ENCODE results near the gene GPR35. TPM values are rescaled to one million over a fixed set of nuclear protein-coding genes. Genes with fewer than 3 reads are reported as not detected.
"Not testable (repeated sequence)": the region's sequence is repeated elsewhere in the genome, so short reads cannot be mapped to it uniquely, and the experiment has no call there.

The GPR35 gene
- total RNA-seq, 1 experiment from 2014 or later = 1.3 TPM

DNA sequence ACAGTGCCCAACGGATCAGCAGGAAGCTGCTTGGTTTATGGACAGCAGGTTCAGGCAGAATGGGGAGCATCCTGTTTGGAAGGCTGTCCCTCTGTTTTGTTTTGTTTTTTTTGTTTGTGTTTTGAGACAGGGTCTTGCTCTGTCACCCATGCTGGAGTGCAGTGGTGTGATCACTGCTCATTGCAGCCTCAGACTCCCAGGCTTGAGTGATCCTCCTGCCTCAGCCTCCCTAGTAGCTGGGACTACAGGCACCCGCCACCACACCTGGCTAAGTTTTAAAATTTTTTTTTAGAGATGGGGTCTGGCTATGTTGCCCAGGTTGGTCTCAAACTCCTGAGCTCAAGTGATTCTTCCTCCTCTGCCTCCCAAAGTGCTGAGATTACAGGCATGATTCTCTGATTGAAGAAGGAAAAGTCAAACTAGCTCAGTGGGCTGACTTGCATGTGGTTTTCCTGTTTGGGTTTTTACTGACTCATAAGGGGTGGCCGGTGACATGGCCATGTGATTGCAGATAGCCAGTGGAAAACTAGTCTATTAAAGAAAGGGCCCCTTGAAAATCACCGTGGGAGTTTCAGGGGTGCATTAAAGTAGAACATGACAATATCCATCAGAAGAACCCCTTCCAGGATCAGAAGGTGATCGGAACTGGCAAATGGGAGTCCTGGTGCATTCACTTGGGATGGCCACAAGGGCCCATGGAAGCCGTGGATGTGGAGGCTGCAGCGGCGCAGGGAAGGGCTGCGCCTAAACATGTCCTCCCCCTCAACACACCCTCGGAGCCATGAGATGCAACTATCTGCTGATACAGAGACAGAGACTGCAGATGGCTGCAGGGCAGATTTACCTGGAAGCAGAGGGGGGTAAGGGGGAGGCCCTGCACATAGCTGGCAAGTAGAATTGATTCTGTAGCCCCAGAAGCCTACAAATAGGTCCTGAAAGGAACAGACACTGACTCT lies 30.9 kb downstream of the GPR35 start:
- Histone ChIP-seq H3K9me3 (ENCODE audit: control insufficient read depth, insufficient read depth, low read depth, low read length) (no peaks in the 10 kb centered on the region), H3K27me3 (ENCODE audit: control insufficient read depth, insufficient read depth, low read length) (peaks cover 24% of the 10 kb centered on the region), H3K4me3 (ENCODE audit: low read depth in 2 of 2, low read length in 2 of 2) (no peak overlapping the region), H3K4me1 (ENCODE audit: control insufficient read depth, insufficient read depth, low read length) (no peaks in the 10 kb centered on the region), H3K36me3 (ENCODE audit: control insufficient read depth, insufficient read depth, low read length) (no peaks in the 10 kb centered on the region), H3K27ac (ENCODE audit: low read length) (no peak overlapping the region)
- no TSS peak for BruUV-seq (replicated peaks)
- in situ Hi-C loops (cut with HindIII; ENCODE audit: low pct_unique_long_range_greater_than_20kb, low sequenced_read_pairs) = no loop called here
- intact Hi-C loops (cut with micrococcal nuclease; ENCODE audit: unreplicated experiment) = no loop called here
- ATAC-seq (no peak), DNase-seq (ENCODE audit: low read depth, low spot score) (no peak)
- ChIA-PET CTCF (no interaction called here), POLR2A (no interaction called here)
- TF ChIP-seq, protein P1, sequence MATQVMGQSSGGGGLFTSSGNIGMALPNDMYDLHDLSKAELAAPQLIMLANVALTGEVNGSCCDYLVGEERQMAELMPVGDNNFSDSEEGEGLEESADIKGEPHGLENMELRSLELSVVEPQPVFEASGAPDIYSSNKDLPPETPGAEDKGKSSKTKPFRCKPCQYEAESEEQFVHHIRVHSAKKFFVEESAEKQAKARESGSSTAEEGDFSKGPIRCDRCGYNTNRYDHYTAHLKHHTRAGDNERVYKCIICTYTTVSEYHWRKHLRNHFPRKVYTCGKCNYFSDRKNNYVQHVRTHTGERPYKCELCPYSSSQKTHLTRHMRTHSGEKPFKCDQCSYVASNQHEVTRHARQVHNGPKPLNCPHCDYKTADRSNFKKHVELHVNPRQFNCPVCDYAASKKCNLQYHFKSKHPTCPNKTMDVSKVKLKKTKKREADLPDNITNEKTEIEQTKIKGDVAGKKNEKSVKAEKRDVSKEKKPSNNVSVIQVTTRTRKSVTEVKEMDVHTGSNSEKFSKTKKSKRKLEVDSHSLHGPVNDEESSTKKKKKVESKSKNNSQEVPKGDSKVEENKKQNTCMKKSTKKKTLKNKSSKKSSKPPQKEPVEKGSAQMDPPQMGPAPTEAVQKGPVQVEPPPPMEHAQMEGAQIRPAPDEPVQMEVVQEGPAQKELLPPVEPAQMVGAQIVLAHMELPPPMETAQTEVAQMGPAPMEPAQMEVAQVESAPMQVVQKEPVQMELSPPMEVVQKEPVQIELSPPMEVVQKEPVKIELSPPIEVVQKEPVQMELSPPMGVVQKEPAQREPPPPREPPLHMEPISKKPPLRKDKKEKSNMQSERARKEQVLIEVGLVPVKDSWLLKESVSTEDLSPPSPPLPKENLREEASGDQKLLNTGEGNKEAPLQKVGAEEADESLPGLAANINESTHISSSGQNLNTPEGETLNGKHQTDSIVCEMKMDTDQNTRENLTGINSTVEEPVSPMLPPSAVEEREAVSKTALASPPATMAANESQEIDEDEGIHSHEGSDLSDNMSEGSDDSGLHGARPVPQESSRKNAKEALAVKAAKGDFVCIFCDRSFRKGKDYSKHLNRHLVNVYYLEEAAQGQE (IDR thresholded peaks at IDR 0.05; ENCODE audit: insufficient read depth in 1 of 2, low read depth in 2 of 2, low read length in 1 of 2) = no peak
- no peak for TF ChIP-seq TCF7L2 (IDR thresholded peaks at IDR 0.05; ENCODE audit: low read depth, low read length)
- TF ChIP-seq, protein P2, sequence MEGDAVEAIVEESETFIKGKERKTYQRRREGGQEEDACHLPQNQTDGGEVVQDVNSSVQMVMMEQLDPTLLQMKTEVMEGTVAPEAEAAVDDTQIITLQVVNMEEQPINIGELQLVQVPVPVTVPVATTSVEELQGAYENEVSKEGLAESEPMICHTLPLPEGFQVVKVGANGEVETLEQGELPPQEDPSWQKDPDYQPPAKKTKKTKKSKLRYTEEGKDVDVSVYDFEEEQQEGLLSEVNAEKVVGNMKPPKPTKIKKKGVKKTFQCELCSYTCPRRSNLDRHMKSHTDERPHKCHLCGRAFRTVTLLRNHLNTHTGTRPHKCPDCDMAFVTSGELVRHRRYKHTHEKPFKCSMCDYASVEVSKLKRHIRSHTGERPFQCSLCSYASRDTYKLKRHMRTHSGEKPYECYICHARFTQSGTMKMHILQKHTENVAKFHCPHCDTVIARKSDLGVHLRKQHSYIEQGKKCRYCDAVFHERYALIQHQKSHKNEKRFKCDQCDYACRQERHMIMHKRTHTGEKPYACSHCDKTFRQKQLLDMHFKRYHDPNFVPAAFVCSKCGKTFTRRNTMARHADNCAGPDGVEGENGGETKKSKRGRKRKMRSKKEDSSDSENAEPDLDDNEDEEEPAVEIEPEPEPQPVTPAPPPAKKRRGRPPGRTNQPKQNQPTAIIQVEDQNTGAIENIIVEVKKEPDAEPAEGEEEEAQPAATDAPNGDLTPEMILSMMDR (IDR thresholded peaks at IDR 0.05) = no peak
- no peak for TF ChIP-seq POLR2AphosphoS5 (IDR thresholded peaks at IDR 0.05; ENCODE audit: low read depth, low read length)
- TF ChIP-seq SIN3A (IDR thresholded peaks at IDR 0.05; ENCODE audit: borderline replicate concordance, insufficient read depth, low read depth, low read length) = no peak

DNA sequence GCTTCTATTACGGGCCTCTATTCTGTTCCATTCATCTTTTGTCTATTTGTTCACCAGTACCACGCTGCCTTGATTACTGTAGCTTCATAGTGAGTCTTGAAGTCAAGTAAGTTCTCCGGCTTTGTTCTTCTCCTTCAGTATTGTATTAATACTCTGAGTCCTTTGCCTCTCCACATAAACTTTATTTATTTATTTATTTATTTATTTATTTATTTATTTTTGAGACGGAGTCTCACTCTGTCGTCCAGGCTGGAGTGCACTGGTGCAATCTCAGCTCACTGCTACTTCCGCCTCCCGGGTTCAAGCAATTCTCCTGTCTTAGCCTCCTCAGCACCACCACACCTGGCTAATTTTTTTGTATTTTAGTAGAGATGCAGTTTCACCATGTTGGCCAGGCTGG lies 34.6 kb downstream of the GPR35 start:
- ATAC-seq; in situ Hi-C loops (cut with HindIII; ENCODE audit: low pct_unique_long_range_greater_than_20kb, low sequenced_read_pairs); H3K9me3 ChIP-seq (ENCODE audit: control insufficient read depth, insufficient read depth, low read depth, low read length); POLR2A ChIA-PET; CTCF ChIA-PET; H3K36me3 ChIP-seq (ENCODE audit: control insufficient read depth, insufficient read depth, low read length); H3K27ac ChIP-seq (ENCODE audit: low read length); DNase-seq (ENCODE audit: low read depth, low spot score); BruUV-seq (replicated peaks); H3K4me1 ChIP-seq (ENCODE audit: control insufficient read depth, insufficient read depth, low read length); H3K4me3 ChIP-seq (ENCODE audit: low read depth in 2 of 2, low read length in 2 of 2); intact Hi-C loops (cut with micrococcal nuclease; ENCODE audit: unreplicated experiment): not testable (repeated sequence)
- H3K27me3 ChIP-seq (ENCODE audit: control insufficient read depth, insufficient read depth, low read length) = peaks cover 24% of the 10 kb centered on the region

DNA sequence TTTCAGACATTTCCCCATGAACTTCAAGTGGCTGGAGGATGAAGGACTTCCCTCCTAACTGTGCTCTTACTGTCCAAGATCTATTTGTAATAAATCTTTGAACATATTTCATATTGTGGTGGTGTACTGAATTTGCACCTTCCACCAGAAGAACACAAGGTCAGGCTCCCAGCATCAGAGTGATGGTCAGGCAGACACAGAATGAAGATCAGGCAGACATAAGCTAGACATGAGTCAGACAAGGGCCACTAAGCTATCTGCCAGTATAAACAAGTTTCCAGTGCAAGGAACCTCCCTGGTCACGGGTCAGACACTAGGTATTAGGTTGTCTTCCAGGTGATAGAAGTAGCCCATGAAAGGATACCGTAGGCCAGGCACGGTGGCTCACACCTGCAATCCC lies 37.4 kb downstream of the GPR35 start:
- CTCF ChIA-PET = no interaction called here
- Histone ChIP-seq H3K4me1 (ENCODE audit: control insufficient read depth, insufficient read depth, low read length) (no peaks in the 10 kb centered on the region), H3K27me3 (ENCODE audit: control insufficient read depth, insufficient read depth, low read length) (peaks cover 32% of the 10 kb centered on the region), H3K4me3 (ENCODE audit: low read depth in 2 of 2, low read length in 2 of 2) (no peak overlapping the region), H3K36me3 (ENCODE audit: control insufficient read depth, insufficient read depth, low read length) (no peaks in the 10 kb centered on the region), H3K9me3 (ENCODE audit: control insufficient read depth, insufficient read depth, low read depth, low read length) (no peaks in the 10 kb centered on the region), H3K27ac (ENCODE audit: low read length) (no peak overlapping the region)
- TF ChIP-seq, protein P1 (IDR thresholded peaks at IDR 0.05; ENCODE audit: insufficient read depth in 1 of 2, low read depth in 2 of 2, low read length in 1 of 2) = no peak
- no peak for DNase-seq (ENCODE audit: low read depth, low spot score)
- in situ Hi-C loops (cut with HindIII; ENCODE audit: low pct_unique_long_range_greater_than_20kb, low sequenced_read_pairs) (no loop called here), intact Hi-C loops (cut with micrococcal nuclease; ENCODE audit: unreplicated experiment) (no loop called here)
- no peak for ATAC-seq
- BruUV-seq (replicated peaks) = no TSS peak
- POLR2A ChIA-PET = no interaction called here

Data from Panc1 (cell line).